ENCODE results near the gene CBARP. TPM values are rescaled to one million over a fixed set of nuclear protein-coding genes. Genes with fewer than 3 reads are reported as not detected.

CBARP gene
- total RNA-seq, 2 donors from 2014 or later: 21.5 to 28.5 TPM

DNA sequence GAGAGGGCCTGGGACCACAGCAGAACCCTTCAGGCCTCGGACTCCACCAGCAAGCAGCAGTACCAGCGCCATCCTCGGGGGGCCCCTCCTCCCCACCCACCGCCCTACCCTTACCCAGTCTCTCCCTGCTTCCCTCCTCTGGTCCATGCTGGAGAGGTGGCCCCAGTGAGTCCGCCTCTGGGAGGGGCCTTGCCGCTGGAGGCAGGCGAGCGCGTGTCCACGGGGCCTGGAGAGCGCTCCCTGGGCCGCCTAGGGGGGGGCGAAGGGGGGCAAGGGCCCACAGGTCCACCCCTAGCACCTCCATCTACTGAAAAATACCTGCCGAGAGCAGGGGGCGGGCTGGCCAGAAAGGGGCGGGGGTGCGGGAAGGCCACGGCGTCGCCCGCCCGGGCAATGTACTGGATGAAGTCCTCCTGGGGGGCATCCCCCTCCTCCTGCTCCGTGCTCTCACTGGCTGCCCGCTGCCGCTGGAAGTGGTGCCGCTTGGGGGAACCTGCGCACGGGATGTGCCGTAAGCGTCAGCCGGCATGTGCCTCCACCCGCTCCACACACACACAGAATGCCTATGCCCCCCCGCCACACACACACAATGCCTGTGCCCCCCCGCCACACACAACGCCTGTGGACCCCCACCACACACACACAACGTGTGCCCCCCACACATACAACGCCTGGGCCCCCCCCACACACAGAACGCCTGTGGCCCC lies 6.9 kb downstream of the CBARP start:
- no peaks in the 10 kb centered on the region for H3K4me1 Mint-ChIP-seq
- no peak overlapping the region for H3K4me3 Mint-ChIP-seq
- Histone ChIP-seq H3K27ac (ENCODE audit: low read depth, low read length) (no peak overlapping the region), H3K9me3 (ENCODE audit: control insufficient read depth, low read length) (no peaks in the 10 kb centered on the region), H3K27me3 (ENCODE audit: control insufficient read depth, insufficient read depth, low read length, poor library complexity, severe bottlenecking) (no peaks in the 10 kb centered on the region), H3K36me3 (ENCODE audit: control insufficient read depth, insufficient read depth, low read length) (peaks cover 10% of the 10 kb centered on the region), H3K9ac (ENCODE audit: extremely low read depth, low read length, poor library complexity, severe bottlenecking) (no peak overlapping the region), H3K4me1 (ENCODE audit: control insufficient read depth, insufficient read depth, low read length) (no peaks in the 10 kb centered on the region), H3K4me3 (ENCODE audit: low read length) (no peak overlapping the region)
- H3K9me3 Mint-ChIP-seq: no peaks in the 10 kb centered on the region
- TF ChIP-seq, protein P1, sequence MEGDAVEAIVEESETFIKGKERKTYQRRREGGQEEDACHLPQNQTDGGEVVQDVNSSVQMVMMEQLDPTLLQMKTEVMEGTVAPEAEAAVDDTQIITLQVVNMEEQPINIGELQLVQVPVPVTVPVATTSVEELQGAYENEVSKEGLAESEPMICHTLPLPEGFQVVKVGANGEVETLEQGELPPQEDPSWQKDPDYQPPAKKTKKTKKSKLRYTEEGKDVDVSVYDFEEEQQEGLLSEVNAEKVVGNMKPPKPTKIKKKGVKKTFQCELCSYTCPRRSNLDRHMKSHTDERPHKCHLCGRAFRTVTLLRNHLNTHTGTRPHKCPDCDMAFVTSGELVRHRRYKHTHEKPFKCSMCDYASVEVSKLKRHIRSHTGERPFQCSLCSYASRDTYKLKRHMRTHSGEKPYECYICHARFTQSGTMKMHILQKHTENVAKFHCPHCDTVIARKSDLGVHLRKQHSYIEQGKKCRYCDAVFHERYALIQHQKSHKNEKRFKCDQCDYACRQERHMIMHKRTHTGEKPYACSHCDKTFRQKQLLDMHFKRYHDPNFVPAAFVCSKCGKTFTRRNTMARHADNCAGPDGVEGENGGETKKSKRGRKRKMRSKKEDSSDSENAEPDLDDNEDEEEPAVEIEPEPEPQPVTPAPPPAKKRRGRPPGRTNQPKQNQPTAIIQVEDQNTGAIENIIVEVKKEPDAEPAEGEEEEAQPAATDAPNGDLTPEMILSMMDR (conservative IDR thresholded peaks at IDR 0.05): peak; percentile 40
- H3K27me3 Mint-ChIP-seq (ENCODE audit: insufficient read depth): no peaks in the 10 kb centered on the region
- DNase-seq: peak; percentile 81
- H3K36me3 Mint-ChIP-seq (ENCODE audit: low read depth): peaks cover 20% of the 10 kb centered on the region
- no peak overlapping the region for H3K27ac Mint-ChIP-seq
- 90 to 93% methylated on average over 23 to 32 of the region's 38 CpGs for WGBS, 2 experiments (ENCODE audit: insufficient coverage in 1 of 2, insufficient read length in 1 of 2)

DNA sequence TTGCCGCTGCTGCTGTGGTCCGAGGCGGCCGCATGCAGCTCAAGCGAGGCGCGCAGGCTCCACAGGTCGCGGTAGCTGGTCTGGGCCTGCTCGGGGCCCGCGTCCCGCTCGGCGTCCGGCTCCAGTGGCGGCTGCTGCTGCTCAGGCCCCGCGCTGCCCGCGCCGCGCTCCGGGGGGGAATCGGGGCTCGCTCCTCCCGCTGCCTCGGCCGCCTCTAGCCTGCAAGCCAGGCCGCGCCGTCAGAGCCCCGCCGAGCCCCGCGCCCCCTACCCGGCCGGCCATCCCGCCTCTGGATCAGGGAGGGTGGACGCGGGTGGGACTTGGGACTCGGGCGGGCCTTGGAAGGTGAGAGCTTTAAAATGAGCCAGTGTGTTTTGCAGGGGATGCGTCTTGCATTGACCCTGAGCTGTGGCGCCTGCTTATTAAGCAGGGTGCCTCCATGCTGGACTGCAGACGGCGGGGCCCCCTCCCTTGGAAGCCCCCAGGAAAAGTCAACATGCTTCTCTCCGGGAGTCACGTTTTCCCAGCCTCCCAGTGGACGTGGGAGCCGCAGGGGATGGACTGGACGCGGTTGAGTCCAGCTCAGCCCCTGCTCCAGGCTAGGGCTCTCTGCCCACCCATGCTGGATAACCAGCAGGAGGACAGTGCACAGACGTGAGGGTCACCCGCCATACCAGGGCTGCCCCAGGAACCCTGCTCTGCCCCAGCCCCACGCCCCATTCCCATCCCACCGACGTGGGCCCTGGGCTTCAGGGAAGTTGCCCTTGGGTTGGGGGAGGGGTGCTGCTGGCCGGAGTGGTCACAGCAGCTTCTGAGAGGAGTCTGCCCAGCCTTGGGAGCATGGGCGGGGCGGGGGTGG lies 7.7 kb downstream of the CBARP start:
- no peak for DNase-seq
- no peak overlapping the region for H3K27ac ChIP-seq (ENCODE audit: low read depth, low read length)
- 96 to 97% methylated on average over 29 to 61 of the region's 61 CpGs for WGBS, 2 experiments (ENCODE audit: insufficient coverage in 1 of 2, insufficient read length in 1 of 2)
- Mint-ChIP-seq H3K27me3 (ENCODE audit: insufficient read depth) (no peaks in the 10 kb centered on the region), H3K4me3 (no peak overlapping the region), H3K36me3 (ENCODE audit: low read depth) (peaks cover 20% of the 10 kb centered on the region), H3K4me1 (no peaks in the 10 kb centered on the region), H3K9me3 (no peaks in the 10 kb centered on the region), H3K27ac (no peak overlapping the region)
- H3K27me3 ChIP-seq (ENCODE audit: control insufficient read depth, insufficient read depth, low read length, poor library complexity, severe bottlenecking): no peaks in the 10 kb centered on the region
- H3K4me1 ChIP-seq (ENCODE audit: control insufficient read depth, insufficient read depth, low read length): no peaks in the 10 kb centered on the region
- peaks cover 7% of the 10 kb centered on the region for H3K36me3 ChIP-seq (ENCODE audit: control insufficient read depth, insufficient read depth, low read length)
- no peaks in the 10 kb centered on the region for H3K9me3 ChIP-seq (ENCODE audit: control insufficient read depth, low read length)
- TF ChIP-seq, protein P1 (conservative IDR thresholded peaks at IDR 0.05): no peak
- no peak overlapping the region for H3K4me3 ChIP-seq (ENCODE audit: low read length)
- H3K9ac ChIP-seq (ENCODE audit: extremely low read depth, low read length, poor library complexity, severe bottlenecking): no peak overlapping the region

DNA sequence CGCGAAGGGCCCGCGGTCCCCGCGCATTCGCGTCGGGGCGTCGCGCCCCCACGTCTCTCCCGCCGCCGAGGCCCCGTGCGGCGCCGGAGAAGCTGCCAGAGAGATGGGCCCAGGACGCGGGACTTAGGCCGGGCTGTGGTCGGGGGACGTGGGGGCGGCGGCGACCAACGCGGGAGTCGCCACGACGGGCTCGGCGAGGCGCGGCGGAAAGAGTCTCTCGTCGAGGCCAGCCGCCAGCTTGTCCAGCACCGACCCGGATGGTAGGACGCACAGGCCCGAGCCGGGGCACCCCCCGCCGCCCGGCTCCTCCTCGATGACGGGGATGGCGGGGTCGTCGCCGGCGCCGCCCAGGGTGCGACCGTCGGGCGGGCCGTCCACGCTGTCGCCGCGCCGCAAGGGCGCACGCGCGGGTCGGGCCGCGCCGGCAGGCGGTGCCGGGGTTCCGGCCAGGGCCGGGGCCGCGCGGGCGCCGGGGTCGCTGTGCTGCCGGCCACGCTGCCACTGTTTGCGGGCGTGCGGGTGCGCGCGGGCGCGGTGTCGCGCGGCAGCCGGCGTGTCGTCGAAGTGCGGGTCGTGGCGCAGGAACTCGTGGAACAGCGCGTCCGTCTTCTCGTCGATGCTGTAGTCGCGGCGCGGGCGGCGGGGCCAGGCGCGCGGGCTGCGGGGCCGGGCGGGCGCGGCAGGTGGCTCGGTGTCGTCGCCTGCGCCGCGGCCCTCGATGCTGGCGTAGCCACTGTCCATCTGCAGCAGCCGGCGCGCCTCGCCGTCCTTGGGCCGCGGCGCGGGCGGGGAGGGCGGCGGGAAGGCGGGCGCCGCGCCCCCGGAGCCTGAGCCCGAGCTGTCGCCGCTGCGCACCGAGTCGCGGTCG lies 8.5 kb downstream of the CBARP start:
- peaks cover 20% of the 10 kb centered on the region for H3K36me3 Mint-ChIP-seq (ENCODE audit: low read depth)
- peaks cover 7% of the 10 kb centered on the region for H3K36me3 ChIP-seq (ENCODE audit: control insufficient read depth, insufficient read depth, low read length)
- H3K9ac ChIP-seq (ENCODE audit: extremely low read depth, low read length, poor library complexity, severe bottlenecking): no peak overlapping the region
- H3K27ac ChIP-seq (ENCODE audit: low read depth, low read length): no peak overlapping the region
- H3K27me3 ChIP-seq (ENCODE audit: control insufficient read depth, insufficient read depth, low read length, poor library complexity, severe bottlenecking): no peaks in the 10 kb centered on the region
- H3K4me3 ChIP-seq (ENCODE audit: low read length): no peak overlapping the region
- H3K9me3 ChIP-seq (ENCODE audit: control insufficient read depth, low read length): no peaks in the 10 kb centered on the region
- 97% methylated on average over 111 to 158 of the region's 158 CpGs for WGBS, 2 experiments (ENCODE audit: insufficient coverage in 1 of 2, insufficient read length in 1 of 2)
- no peak overlapping the region for H3K4me3 Mint-ChIP-seq
- H3K4me1 Mint-ChIP-seq: no peaks in the 10 kb centered on the region
- DNase-seq: no peak
- no peak overlapping the region for H3K27ac Mint-ChIP-seq
- TF ChIP-seq, protein P1 (conservative IDR thresholded peaks at IDR 0.05): no peak
- H3K9me3 Mint-ChIP-seq: no peaks in the 10 kb centered on the region
- no peaks in the 10 kb centered on the region for H3K4me1 ChIP-seq (ENCODE audit: control insufficient read depth, insufficient read depth, low read length)
- H3K27me3 Mint-ChIP-seq (ENCODE audit: insufficient read depth): no peaks in the 10 kb centered on the region

Measured in endodermal cell (in vitro differentiated cells).